HCT116 (cell line): ENCODE data around the gene TMEM135. TPM values are rescaled to one million over a fixed set of nuclear protein-coding genes. Genes with fewer than 3 reads are reported as not detected.

Experiments used
- ATAC-seq: fragments of 200-7000 bp; cut with Tn5 transposase; 2 replicates; pipeline ENCODE4 v1.9.1; 2020; ENCODE audit warnings: mild to moderate bottlenecking, moderate library complexity
- BruUV-seq: library from RNA; stranded (reverse); fragments of 400-500 nt; replicated peaks from 2 replicates; lab custom pipeline; 2021; lab: Mats Ljungman, UMichigan
- CTCF ChIA-PET: fragments of 300-600 bp; sonication (Branson Sonifier 250); formaldehyde crosslinking; loops from one replicate; lab custom pipeline; 2021; ENCODE audit warnings: antibody characterized with exemption; lab: Charles Lee
- POLR2A ChIA-PET: fragments of 300-600, 350-600 bp; sonication (Branson Sonifier 250); formaldehyde crosslinking; loops from one replicate; lab custom pipeline; 2021; ENCODE audit warnings: antibody characterized with exemption; lab: Charles Lee
- RAD21 ChIA-PET, 2 experiments: fragments of 300-600 bp; sonication (Branson Sonifier 250); formaldehyde crosslinking; loops; one replicate each; lab custom pipeline; 2023; ENCODE audit warnings: low total read pairs in 2 of 2; ENCODE audit not compliant: uncharacterized antibody in 2 of 2, unreplicated experiment in 2 of 2, low non-redundant PET in 1 of 2; lab: Charles Lee
- DNase-seq: peaks from one replicate; pipeline ENCODE4 v3.0.0-alpha.2; 2010; ENCODE audit warnings: low read depth, low spot score
- H2AFZ ChIP-seq: fragments of 200-600 bp; shearing (Covaris generic), sonication (generic); 2 replicates; pipeline ENCODE4 v1.6.1; 2017; ENCODE audit warnings: low read depth, mixed run types, mixed read lengths, antibody characterized with exemption, low read length; ENCODE audit not compliant: poor library complexity, severe bottlenecking
- H3K27ac ChIP-seq: 2 replicates; pipeline ENCODE4 v1.5.1; 2012; ENCODE audit warnings: low read depth, low read length
- H3K27me3 ChIP-seq: fragments of 200-600 bp; sonication (generic); 2 replicates; pipeline ENCODE4 v1.6.1; 2016; ENCODE audit warnings: mixed run types, low read length, mixed read lengths; ENCODE audit not compliant: insufficient read depth
- H3K36me3 ChIP-seq, 2 experiments: fragments of 200-500 bp in 1 of 2; fragments of 200-600 bp in 1 of 2; sonication (Bioruptor generic) in 1 of 2; sonication (generic) in 1 of 2; 2 replicates each; pipeline versions ENCODE4 v1.5.1 to v1.6.1; 2014 to 2016; ENCODE audit warnings: low read length in 2 of 2, inconsistent platforms in 1 of 2, mixed read lengths in 1 of 2, mixed run types in 1 of 2; ENCODE audit not compliant: insufficient read depth in 2 of 2, control insufficient read depth in 1 of 2
- H3K4me1 ChIP-seq, 2 experiments: fragments of 200-600 bp in 1 of 2; sonication (generic) in 1 of 2; 2 replicates each; pipeline versions ENCODE4 v1.5.1 to v1.6.1; 2012 to 2017; ENCODE audit warnings: low read length in 2 of 2, inconsistent platforms in 1 of 2, mild to moderate bottlenecking in 1 of 2, mixed read lengths in 1 of 2, mixed run types in 1 of 2, moderate library complexity in 1 of 2; ENCODE audit not compliant: insufficient read depth in 2 of 2, control insufficient read depth in 1 of 2
- H3K4me2 ChIP-seq: fragments of 200-600 bp; sonication (generic); 2 replicates; pipeline ENCODE4 v1.6.1; 2017; ENCODE audit warnings: mixed run types, low read length, mixed read lengths
- H3K4me3 ChIP-seq, 2 experiments: fragments of 200-600 bp in 1 of 2; sonication (generic) in 1 of 2; replicated peaks in 1 of 2; 2 replicates each; pipeline ENCODE4 v1.5.1; 2011 to 2016; ENCODE audit warnings: low read length in 2 of 2, control low read depth in 1 of 2, low read depth in 1 of 2, mild to moderate bottlenecking in 1 of 2, mixed read lengths in 1 of 2, mixed run types in 1 of 2
- H3K79me2 ChIP-seq: fragments of 200-600 bp; sonication (generic); 2 replicates; pipeline ENCODE4 v1.6.1; 2017; ENCODE audit warnings: mild to moderate bottlenecking, mixed run types, low read length, moderate library complexity, mixed read lengths; ENCODE audit not compliant: insufficient read depth
- H3K9ac ChIP-seq: fragments of 200-600 bp; sonication (generic); 2 replicates; pipeline ENCODE4 v1.6.1; 2016; ENCODE audit warnings: low read length, mixed read lengths
- H3K9me2 ChIP-seq: fragments of 200-600 bp; sonication (generic), shearing (Covaris generic); 2 replicates; pipeline ENCODE4 v1.6.1; 2017; ENCODE audit warnings: mixed run types, mild to moderate bottlenecking, moderate library complexity; ENCODE audit not compliant: insufficient read depth
- H3K9me3 ChIP-seq, 2 experiments: fragments of 200-500 bp in 1 of 2; fragments of 200-600 bp in 1 of 2; sonication (Bioruptor generic) in 1 of 2; sonication (generic) in 1 of 2; 2 replicates each; pipeline ENCODE4 v1.6.1; 2014 to 2017; ENCODE audit warnings: low read length in 2 of 2, mixed read lengths in 2 of 2, inconsistent platforms in 1 of 2, low read depth in 1 of 2, mild to moderate bottlenecking in 1 of 2, mixed run types in 1 of 2, moderate library complexity in 1 of 2; ENCODE audit not compliant: control insufficient read depth in 1 of 2, insufficient read depth in 1 of 2
- H4K20me1 ChIP-seq: fragments of 200-600 bp; sonication (generic), shearing (Covaris generic); 2 replicates; pipeline ENCODE4 v1.6.1; 2017; ENCODE audit warnings: mixed run types, mild to moderate bottlenecking, moderate library complexity; ENCODE audit not compliant: insufficient read depth
- CBX3 ChIP-seq: IDR thresholded peaks from 2 replicates; pipeline ENCODE4 v1.6.1; 2012; ENCODE audit warnings: low read depth
- EGR1 ChIP-seq: IDR thresholded peaks from 2 replicates; pipeline ENCODE4 v1.6.1; 2012; ENCODE audit warnings: low read depth
- ELF1 ChIP-seq: IDR thresholded peaks from 2 replicates; pipeline ENCODE4 v1.6.1; 2012; ENCODE audit warnings: low read depth, borderline replicate concordance
- EZH2 ChIP-seq: fragments of 200-600 bp; sonication (generic); IDR thresholded peaks from 2 replicates; pipeline ENCODE4 v1.6.1; 2017; ENCODE audit warnings: antibody characterized with exemption, mixed run types
- EZH2phosphoT487 ChIP-seq: fragments of 200-600 bp; IDR thresholded peaks from 2 replicates; pipeline ENCODE4 v1.6.1; 2018; ENCODE audit warnings: antibody characterized with exemption, borderline replicate concordance
- FOSL1 ChIP-seq: IDR thresholded peaks from 2 replicates; pipeline ENCODE4 v1.6.1; 2012; ENCODE audit warnings: low read depth
- JUND ChIP-seq: IDR thresholded peaks from 2 replicates; pipeline ENCODE4 v1.6.1; 2012
- POLR2A ChIP-seq: IDR thresholded peaks from 2 replicates; pipeline ENCODE4 v1.7.0; 2011; ENCODE audit warnings: borderline replicate concordance; ENCODE audit not compliant: insufficient read depth, insufficient read length; ENCODE audit errors: extremely low read depth
- POLR2AphosphoS5 ChIP-seq: IDR thresholded peaks from 2 replicates; pipeline ENCODE4 v1.6.1; 2011; ENCODE audit warnings: mild to moderate bottlenecking, low read depth, low read length, moderate library complexity
- RAD21 ChIP-seq: IDR thresholded peaks from 2 replicates; pipeline ENCODE4 v1.6.1; 2012; ENCODE audit warnings: low read depth, mild to moderate bottlenecking
- REST ChIP-seq: IDR thresholded peaks from 2 replicates; pipeline ENCODE4 v1.6.1; 2012; ENCODE audit warnings: low read depth
- SIN3A ChIP-seq: IDR thresholded peaks from 2 replicates; pipeline ENCODE4 v1.6.1; 2012; ENCODE audit warnings: low read depth
- TCF7L2 ChIP-seq: IDR thresholded peaks from 2 replicates; pipeline ENCODE4 v1.7.0; 2011; ENCODE audit warnings: borderline replicate concordance, inconsistent platforms; ENCODE audit not compliant: insufficient read depth, insufficient read length; ENCODE audit errors: extremely low read depth
- ZBTB33 ChIP-seq: IDR thresholded peaks from 2 replicates; pipeline ENCODE4 v1.6.1; 2011; ENCODE audit warnings: mild to moderate bottlenecking, low read length, moderate library complexity; ENCODE audit not compliant: insufficient replicate concordance; ENCODE audit errors: extremely low read depth
- ZNF274 ChIP-seq: fragments of 200-500 bp; sonication (Bioruptor generic); IDR thresholded peaks from 2 replicates; pipeline ENCODE4 v1.6.1; 2014; ENCODE audit warnings: mild to moderate bottlenecking, low read depth, low read length, inconsistent platforms
- intact Hi-C: fragments of 100-400 bp; cut with micrococcal nuclease; formaldehyde crosslinking; loops from 2 replicates; pipeline ENCODE4 v1.10.0; 2022
- total RNA-seq: library from RNA; stranded (reverse); gene quantifications from one replicate; pipeline ENCODE4 v1.2.1, GENCODE V29; 2021; ENCODE audit not compliant: unreplicated experiment
- TF ChIP-seq, protein P1 (sequence below): IDR thresholded peaks from 2 replicates; pipeline ENCODE4 v1.6.1; 2012
- TF ChIP-seq, protein P2 (sequence below), 3 experiments: fragments of 200-600 bp in 1 of 3; sonication (generic) in 1 of 3; IDR thresholded peaks in 2 of 3; conservative IDR thresholded peaks in 1 of 3; 2 replicates each; pipeline ENCODE4 v1.5.1; 2012 to 2017; ENCODE audit warnings: low read depth in 2 of 3, low read length in 2 of 3, antibody characterized with exemption in 1 of 3, borderline replicate concordance in 1 of 3, control low read depth in 1 of 3, mild to moderate bottlenecking in 1 of 3, mixed read lengths in 1 of 3, mixed run types in 1 of 3, moderate library complexity in 1 of 3; ENCODE audit not compliant: insufficient read depth in 1 of 3

The TMEM135 gene
- total RNA-seq, 1 experiment from 2014 or later: 50.6 TPM

DNA sequence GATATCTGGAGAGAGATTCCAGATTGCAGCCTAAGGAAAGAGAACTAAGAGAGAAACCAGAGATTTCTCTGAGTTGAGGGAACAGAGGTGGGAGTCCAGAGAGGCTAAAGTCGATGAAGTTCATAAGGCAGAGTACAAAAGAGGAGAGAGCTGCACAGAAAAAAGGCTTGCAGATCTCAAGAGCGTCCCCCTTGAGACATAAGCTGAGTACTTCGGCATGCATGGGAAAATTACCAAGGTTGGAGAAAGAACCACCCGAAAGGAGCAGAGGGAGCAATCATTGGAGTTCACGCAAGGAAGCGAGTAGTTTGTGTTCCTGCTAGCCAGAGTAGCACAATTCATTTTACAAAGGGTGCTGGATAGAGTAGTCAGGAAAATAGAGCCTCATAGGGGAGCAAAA is 293.5 kb downstream of the TMEM135 start:
- Histone ChIP-seq H3K4me2 (no peak overlapping the region), H2AFZ (no peak overlapping the region), H3K4me3 (no peak overlapping the region), H3K4me1 (no peaks in the 10 kb centered on the region), H3K27ac (no peak overlapping the region), H3K9me2 (no peaks in the 10 kb centered on the region), H3K36me3 (no peaks in the 10 kb centered on the region), H3K9ac (no peak overlapping the region), H3K27me3 (no peaks in the 10 kb centered on the region), H4K20me1 (no peaks in the 10 kb centered on the region), H3K79me2 (no peaks in the 10 kb centered on the region), H3K9me3 (no peaks in the 10 kb centered on the region)
- no TSS peak for BruUV-seq
- DNase-seq: no peak
- ChIA-PET RAD21 (no interaction called here), POLR2A (no interaction called here), CTCF (no interaction called here)
- TF ChIP-seq RAD21: no peak
- TF ChIP-seq EGR1: no peak
- no peak for TF ChIP-seq ELF1
- TF ChIP-seq, protein P1, sequence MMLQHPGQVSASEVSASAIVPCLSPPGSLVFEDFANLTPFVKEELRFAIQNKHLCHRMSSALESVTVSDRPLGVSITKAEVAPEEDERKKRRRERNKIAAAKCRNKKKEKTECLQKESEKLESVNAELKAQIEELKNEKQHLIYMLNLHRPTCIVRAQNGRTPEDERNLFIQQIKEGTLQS: no peak
- no peak for TF ChIP-seq TCF7L2
- TF ChIP-seq FOSL1: no peak
- no peak for TF ChIP-seq SIN3A
- TF ChIP-seq EZH2phosphoT487: no peak
- no peak for TF ChIP-seq EZH2
- TF ChIP-seq ZBTB33: no peak
- TF ChIP-seq, protein P2, sequence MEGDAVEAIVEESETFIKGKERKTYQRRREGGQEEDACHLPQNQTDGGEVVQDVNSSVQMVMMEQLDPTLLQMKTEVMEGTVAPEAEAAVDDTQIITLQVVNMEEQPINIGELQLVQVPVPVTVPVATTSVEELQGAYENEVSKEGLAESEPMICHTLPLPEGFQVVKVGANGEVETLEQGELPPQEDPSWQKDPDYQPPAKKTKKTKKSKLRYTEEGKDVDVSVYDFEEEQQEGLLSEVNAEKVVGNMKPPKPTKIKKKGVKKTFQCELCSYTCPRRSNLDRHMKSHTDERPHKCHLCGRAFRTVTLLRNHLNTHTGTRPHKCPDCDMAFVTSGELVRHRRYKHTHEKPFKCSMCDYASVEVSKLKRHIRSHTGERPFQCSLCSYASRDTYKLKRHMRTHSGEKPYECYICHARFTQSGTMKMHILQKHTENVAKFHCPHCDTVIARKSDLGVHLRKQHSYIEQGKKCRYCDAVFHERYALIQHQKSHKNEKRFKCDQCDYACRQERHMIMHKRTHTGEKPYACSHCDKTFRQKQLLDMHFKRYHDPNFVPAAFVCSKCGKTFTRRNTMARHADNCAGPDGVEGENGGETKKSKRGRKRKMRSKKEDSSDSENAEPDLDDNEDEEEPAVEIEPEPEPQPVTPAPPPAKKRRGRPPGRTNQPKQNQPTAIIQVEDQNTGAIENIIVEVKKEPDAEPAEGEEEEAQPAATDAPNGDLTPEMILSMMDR (IDR thresholded peaks at IDR 0.05 in 2 of 3, conservative IDR thresholded peaks at IDR 0.05 in 1 of 3; ENCODE audit: borderline replicate concordance in 1 of 3, insufficient read depth in 1 of 3, low read depth in 2 of 3, low read length in 2 of 3): no peak
- no peak for TF ChIP-seq REST
- TF ChIP-seq CBX3: no peak
- no peak for TF ChIP-seq POLR2AphosphoS5
- TF ChIP-seq POLR2A: no peak
- no peak for TF ChIP-seq JUND
- no peak for TF ChIP-seq ZNF274
- intact Hi-C loops: no loop called here
- ATAC-seq: no peak
